Measurements from ENCODE around the gene THSD4. TPM values are rescaled to one million over a fixed set of nuclear protein-coding genes. Genes with fewer than 3 reads are reported as not detected.
A peak's percentile ranks its signal among the peaks of the same experiment; 100 is the strongest.

Gene THSD4
- total RNA-seq, 1 experiment from 2014 or later, result 0.29 TPM

DNA sequence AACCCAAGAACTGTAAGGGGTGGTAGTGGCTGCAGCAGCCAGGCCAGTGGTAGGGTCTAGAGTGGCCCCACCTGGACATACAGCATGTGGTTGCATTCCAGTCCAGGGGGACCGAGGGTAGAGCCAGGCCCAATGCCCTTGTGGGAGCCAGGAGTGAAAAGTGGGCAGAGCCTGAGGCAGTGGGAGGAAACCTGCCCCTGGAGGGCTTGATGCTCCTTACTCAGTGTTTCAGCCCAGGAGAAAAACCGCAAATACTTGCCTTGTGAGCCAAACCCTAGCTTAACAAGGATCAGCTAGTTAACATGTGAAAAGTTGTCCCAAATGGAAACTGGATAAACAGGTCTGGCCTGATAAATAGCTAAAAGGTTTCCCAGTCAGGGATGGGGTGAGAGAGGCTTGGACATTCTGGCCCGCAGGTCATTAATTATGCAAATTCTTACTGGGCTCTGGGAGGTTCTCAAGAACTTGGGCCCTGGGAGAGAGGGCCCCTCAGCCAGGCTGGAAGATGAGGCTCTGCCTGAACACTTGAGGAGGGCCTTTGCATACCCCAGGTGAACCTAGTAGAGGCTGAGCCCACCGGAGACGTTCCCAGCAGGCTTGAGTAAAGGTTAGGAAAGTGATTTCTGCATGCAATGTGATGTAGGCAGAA, 222.1 kb downstream of the THSD4 start:
- H3K9me3 ChIP-seq, result no peaks in the 10 kb centered on the region
- CTCF ChIA-PET, result no interaction called here
- Mint-ChIP-seq H3K36me3 (ENCODE audit: insufficient read depth, unreplicated experiment) (no peaks in the 10 kb centered on the region), H3K27me3 (ENCODE audit: insufficient read depth, unreplicated experiment) (peaks cover 5% of the 10 kb centered on the region), H3K9me3 (ENCODE audit: unreplicated experiment) (peaks cover 10% of the 10 kb centered on the region), H3K27ac (ENCODE audit: unreplicated experiment) (no peak overlapping the region), H3K4me3 (ENCODE audit: unreplicated experiment) (no peak overlapping the region), H3K4me1 (ENCODE audit: low read depth, unreplicated experiment) (peaks cover 26% of the 10 kb centered on the region)
- H3K4me3 ChIP-seq (ENCODE audit: low read depth, low read length), result no peak overlapping the region
- POLR2A ChIA-PET, result no interaction called here
- intact Hi-C loops (cut with micrococcal nuclease; ENCODE audit: unreplicated experiment), result no loop called here
- BruUV-seq (replicated peaks), result no TSS peak
- TF ChIP-seq CTCF (IDR thresholded peaks at IDR 0.05; ENCODE audit: insufficient read depth in 1 of 2, low read depth in 1 of 2, low read length in 1 of 2, severe bottlenecking in 1 of 2, unreplicated experiment in 1 of 2), result no peak
- H3K36me3 ChIP-seq (ENCODE audit: control insufficient read depth, insufficient read depth, low read length), result no peaks in the 10 kb centered on the region
- no peaks in the 10 kb centered on the region; the same call in 1 of the 2 replicates for H3K27me3 ChIP-seq (replicated peaks; ENCODE audit: control insufficient read depth, insufficient read depth, low read length)
- DNase-seq, result peak in 1 of 2 experiments; percentile 39
- peaks cover 15% of the 10 kb centered on the region for H3K4me1 ChIP-seq

GRCh38 chr15:71338265-71338664, 223.0 kb downstream of the THSD4 start:
- no peak for DNase-seq
- Histone ChIP-seq H3K4me3 (ENCODE audit: low read depth, low read length) (no peak overlapping the region), H3K9me3 (no peaks in the 10 kb centered on the region), H3K36me3 (ENCODE audit: control insufficient read depth, insufficient read depth, low read length) (no peaks in the 10 kb centered on the region), H3K27me3 (replicated peaks; ENCODE audit: control insufficient read depth, insufficient read depth, low read length) (no peaks in the 10 kb centered on the region; the same call in 1 of the 2 replicates), H3K4me1 (peaks cover 15% of the 10 kb centered on the region)
- Mint-ChIP-seq H3K27ac (ENCODE audit: unreplicated experiment) (no peak overlapping the region), H3K9me3 (ENCODE audit: unreplicated experiment) (peaks cover 10% of the 10 kb centered on the region), H3K27me3 (ENCODE audit: insufficient read depth, unreplicated experiment) (peaks cover 5% of the 10 kb centered on the region), H3K4me3 (ENCODE audit: unreplicated experiment) (no peak overlapping the region), H3K36me3 (ENCODE audit: insufficient read depth, unreplicated experiment) (no peaks in the 10 kb centered on the region), H3K4me1 (ENCODE audit: low read depth, unreplicated experiment) (peaks cover 26% of the 10 kb centered on the region)
- CTCF ChIA-PET, result interaction anchor here (0.6 kb wide), 1 partner anchor 28 kb away, joined by 3 read pairs; no protein-coding TSS in a partner anchor
- intact Hi-C loops (cut with micrococcal nuclease; ENCODE audit: unreplicated experiment), result no loop called here
- no TSS peak for BruUV-seq (replicated peaks)
- TF ChIP-seq CTCF (IDR thresholded peaks at IDR 0.05; ENCODE audit: insufficient read depth in 1 of 2, low read depth in 1 of 2, low read length in 1 of 2, severe bottlenecking in 1 of 2, unreplicated experiment in 1 of 2), result no peak
- POLR2A ChIA-PET, result no interaction called here

DNA sequence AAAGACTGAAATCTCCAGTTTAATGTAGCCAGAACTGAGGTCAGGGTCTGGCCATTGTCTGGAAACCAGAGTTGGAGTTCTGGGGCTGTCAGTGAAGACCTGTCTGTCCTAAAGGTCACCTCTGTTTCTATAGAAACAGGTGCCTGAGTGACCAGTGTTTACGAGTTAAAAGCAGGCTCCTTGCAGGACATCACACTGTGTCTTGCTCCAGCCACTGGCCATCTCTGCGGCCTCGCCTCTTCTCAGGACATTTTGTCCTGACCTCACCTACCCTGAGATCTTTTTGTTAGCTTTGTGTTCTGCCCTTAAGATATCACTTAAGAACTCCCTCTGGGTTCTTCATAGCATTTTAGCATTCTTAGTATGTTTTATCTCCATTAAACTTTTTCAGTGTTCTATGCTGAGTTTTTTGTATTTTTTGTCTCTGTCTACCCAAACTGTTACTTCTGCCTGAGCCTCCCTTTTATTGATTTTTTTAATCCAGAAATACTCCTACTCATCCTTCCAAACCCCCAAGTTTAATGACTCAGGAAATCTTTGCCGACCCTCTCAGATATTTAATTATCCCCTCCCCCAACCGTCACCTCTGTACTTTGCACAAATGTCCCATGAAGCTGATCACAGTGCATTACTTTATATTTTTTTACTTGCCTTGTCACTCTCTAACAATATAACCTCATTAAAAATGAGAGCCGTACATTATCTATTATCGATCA, 223.7 kb downstream of the THSD4 start:
- H3K27me3 ChIP-seq (replicated peaks; ENCODE audit: control insufficient read depth, insufficient read depth, low read length), result no peaks in the 10 kb centered on the region; the same call in 1 of the 2 replicates
- peaks cover 5% of the 10 kb centered on the region for H3K27me3 Mint-ChIP-seq (ENCODE audit: insufficient read depth, unreplicated experiment)
- no peak for TF ChIP-seq CTCF (IDR thresholded peaks at IDR 0.05; ENCODE audit: insufficient read depth in 1 of 2, low read depth in 1 of 2, low read length in 1 of 2, severe bottlenecking in 1 of 2, unreplicated experiment in 1 of 2)
- peaks cover 26% of the 10 kb centered on the region for H3K4me1 Mint-ChIP-seq (ENCODE audit: low read depth, unreplicated experiment)
- H3K9me3 ChIP-seq, result no peaks in the 10 kb centered on the region
- peaks cover 15% of the 10 kb centered on the region for H3K4me1 ChIP-seq
- BruUV-seq (replicated peaks), result no TSS peak
- no peak for DNase-seq
- CTCF ChIA-PET, result no interaction called here
- no peaks in the 10 kb centered on the region for H3K36me3 ChIP-seq (ENCODE audit: control insufficient read depth, insufficient read depth, low read length)
- intact Hi-C loops (cut with micrococcal nuclease; ENCODE audit: unreplicated experiment), result no loop called here
- H3K36me3 Mint-ChIP-seq (ENCODE audit: insufficient read depth, unreplicated experiment), result no peaks in the 10 kb centered on the region
- no peak overlapping the region for H3K4me3 Mint-ChIP-seq (ENCODE audit: unreplicated experiment)
- H3K4me3 ChIP-seq (ENCODE audit: low read depth, low read length), result no peak overlapping the region
- POLR2A ChIA-PET, result no interaction called here
- H3K9me3 Mint-ChIP-seq (ENCODE audit: unreplicated experiment), result peaks cover 10% of the 10 kb centered on the region
- H3K27ac Mint-ChIP-seq (ENCODE audit: unreplicated experiment), result no peak overlapping the region
